Measurements from ENCODE around the gene LRRC43. TPM values are rescaled to one million over a fixed set of nuclear protein-coding genes. Genes with fewer than 3 reads are reported as not detected.

Gene LRRC43
- total RNA-seq, 1 donor from 2014 or later = 1.7 TPM

- Mint-ChIP-seq H3K27me3 (ENCODE audit: low read depth) (no peaks in the 10 kb centered on the region), H3K9me3 (no peaks in the 10 kb centered on the region), H3K36me3 (ENCODE audit: low read depth) (peaks cover 6% of the 10 kb centered on the region), H3K27ac (ENCODE audit: unreplicated experiment) (no peak overlapping the region), H3K4me3 (no peak overlapping the region), H3K4me1 (no peaks in the 10 kb centered on the region)
- no peak for TF ChIP-seq CTCF (conservative IDR thresholded peaks at IDR 0.05)
- no peak for DNase-seq (ENCODE audit: low read depth, low spot score)
These were observed 49.8 kb downstream of the LRRC43 start for GRCh38 chr12:122232691-122233090.

GRCh38 chr12:122235741-122236140 lies 52.8 kb downstream of the LRRC43 start:
- Mint-ChIP-seq H3K36me3 (ENCODE audit: low read depth) (peaks cover 6% of the 10 kb centered on the region), H3K9me3 (no peaks in the 10 kb centered on the region), H3K4me1 (no peaks in the 10 kb centered on the region), H3K4me3 (no peak overlapping the region), H3K27me3 (ENCODE audit: low read depth) (no peaks in the 10 kb centered on the region), H3K27ac (ENCODE audit: unreplicated experiment) (no peak overlapping the region)
- no peak for DNase-seq (ENCODE audit: low read depth, low spot score)
- TF ChIP-seq CTCF (conservative IDR thresholded peaks at IDR 0.05) = no peak

- Mint-ChIP-seq H3K4me1 (no peaks in the 10 kb centered on the region), H3K36me3 (ENCODE audit: low read depth) (peaks cover 10% of the 10 kb centered on the region), H3K9me3 (no peaks in the 10 kb centered on the region), H3K27me3 (ENCODE audit: low read depth) (no peaks in the 10 kb centered on the region), H3K4me3 (no peak overlapping the region), H3K27ac (ENCODE audit: unreplicated experiment) (peak overlapping the region; percentile 40)
- DNase-seq (ENCODE audit: low read depth, low spot score) = no peak
- no peak for TF ChIP-seq CTCF (conservative IDR thresholded peaks at IDR 0.05)
These were observed 55.9 kb downstream of the LRRC43 start for GRCh38 chr12:122238861-122239260.

GRCh38 chr12:122243965-122244364 lies 61.0 kb downstream of the LRRC43 start:
- no peaks in the 10 kb centered on the region for H3K27me3 Mint-ChIP-seq (ENCODE audit: low read depth)
- no peaks in the 10 kb centered on the region for H3K9me3 Mint-ChIP-seq
- no peak overlapping the region for H3K4me3 Mint-ChIP-seq
- peaks cover 4% of the 10 kb centered on the region for H3K36me3 Mint-ChIP-seq (ENCODE audit: low read depth)
- no peak overlapping the region for H3K27ac Mint-ChIP-seq (ENCODE audit: unreplicated experiment)
- DNase-seq (ENCODE audit: low read depth, low spot score) = no peak
- H3K4me1 Mint-ChIP-seq = no peaks in the 10 kb centered on the region
- no peak for TF ChIP-seq CTCF (conservative IDR thresholded peaks at IDR 0.05)

- Mint-ChIP-seq H3K9me3 (no peaks in the 10 kb centered on the region), H3K4me1 (no peaks in the 10 kb centered on the region), H3K4me3 (no peak overlapping the region), H3K27me3 (ENCODE audit: low read depth) (no peaks in the 10 kb centered on the region), H3K27ac (ENCODE audit: unreplicated experiment) (no peak overlapping the region), H3K36me3 (ENCODE audit: low read depth) (peaks cover 4% of the 10 kb centered on the region)
- TF ChIP-seq CTCF (conservative IDR thresholded peaks at IDR 0.05) = no peak
- no peak for DNase-seq (ENCODE audit: low read depth, low spot score)
These were observed 61.8 kb downstream of the LRRC43 start for GRCh38 chr12:122244565-122245371.

All from neural crest cell (in vitro differentiated cells).